ENCODE results near the gene SHB. TPM values are rescaled to one million over a fixed set of nuclear protein-coding genes. Genes with fewer than 3 reads are reported as not detected.

The SHB gene
- total and polyA plus RNA-seq, 2 of the 8 experiments (the other 6 are each of a cell fraction or from before 2014, with no cell fraction given): 4.1 to 12.6 TPM

GRCh38 chr9:38073882-38074281, 4.9 kb upstream of the SHB start:
- Histone ChIP-seq H3K9me3 (ENCODE audit: insufficient read depth in 2 of 2, low read depth in 1 of 2, low read length in 1 of 2) (peaks cover 0 to 3% of the 10 kb centered on the region in 2 experiments; a peak in 1 of 4 replicates), H3K18ac (ENCODE audit: extremely low read depth, low read length) (no peak overlapping the region), H3K23ac (ENCODE audit: insufficient read length) (no peak overlapping the region), H3K4me3 (ENCODE audit: extremely low read depth in 1 of 4, insufficient read depth in 2 of 4, low read depth in 3 of 4, low read length in 4 of 4) (no peak overlapping the region), H3K23me2 (ENCODE audit: low read depth, low read length) (peaks cover 4% of the 10 kb centered on the region; the same call in 1 of the 2 replicates), H2AK5ac (ENCODE audit: low read depth, low read length) (no peak overlapping the region), H3K79me2 (ENCODE audit: control insufficient read depth in 1 of 2, insufficient read depth in 2 of 2, low read length in 2 of 2) (no peaks in the 10 kb centered on the region), H3K14ac (ENCODE audit: insufficient read length) (no peak overlapping the region), H3K56ac (replicated peaks; ENCODE audit: insufficient read length, low read depth, low read length) (no peak overlapping the region), H2BK5ac (ENCODE audit: low read depth, low read length) (no peak overlapping the region), H4K5ac (ENCODE audit: insufficient read length, low read depth, low read length) (no peak overlapping the region), H2BK20ac (ENCODE audit: low read length) (no peak overlapping the region), H3K27ac (ENCODE audit: low read depth, low read length) (no peak overlapping the region), H3K4me2 (ENCODE audit: insufficient read depth in 1 of 2, low read depth in 2 of 2, low read length in 2 of 2) (no peak overlapping the region), H3K27me3 (replicated peaks in 1 of 4; ENCODE audit: control insufficient read depth in 3 of 4, extremely low read depth in 1 of 4, insufficient read depth in 3 of 4, low read length in 3 of 4) (no peaks in the 10 kb centered on the region), H3K36me3 (ENCODE audit: control insufficient read depth in 2 of 4, insufficient read depth in 4 of 4, low read length in 3 of 4) (no peaks in the 10 kb centered on the region), H2BK12ac (ENCODE audit: low read depth, low read length) (no peak overlapping the region), H4K8ac (ENCODE audit: extremely low read depth, insufficient read depth, low read length) (no peak overlapping the region), H3K9ac (replicated peaks in 1 of 4; ENCODE audit: extremely low read depth in 1 of 4, low read depth in 3 of 4, low read length in 3 of 4) (no peak overlapping the region), H2BK120ac (replicated peaks; ENCODE audit: low read depth, low read length) (no peak overlapping the region), H3K4me1 (replicated peaks in 1 of 4; ENCODE audit: control insufficient read depth in 3 of 4, insufficient read depth in 4 of 4, low read length in 3 of 4) (no peaks in the 10 kb centered on the region; a peak in 1 of 7 replicates), H4K20me1 (replicated peaks in 1 of 2; ENCODE audit: control insufficient read depth in 1 of 2, insufficient read depth in 2 of 2, low read length in 2 of 2) (no peaks in the 10 kb centered on the region), H4K91ac (replicated peaks; ENCODE audit: insufficient read length, low read length) (no peak overlapping the region), H3K79me1 (ENCODE audit: low read depth, low read length) (no peaks in the 10 kb centered on the region), H3K4ac (replicated peaks; ENCODE audit: insufficient read length, low read depth, low read length) (no peak overlapping the region), H2BK15ac (ENCODE audit: low read length) (0 out of 2 replicates have a peak overlapping the region, but pooled peaks have one; percentile 83), H2AFZ (ENCODE audit: low read length) (no peak overlapping the region)
- POLR2A ChIA-PET (ENCODE audit: partially characterized antibody): interaction anchor here (1.2 kb wide), 1 partner anchor 10 kb away, joined by 3 read pairs; no protein-coding TSS in a partner anchor
- DNase-seq (ENCODE audit: low read depth in 1 of 2, low spot score in 2 of 2): no peak
- CTCF ChIA-PET (ENCODE audit: partially characterized antibody): no interaction called here
- 91% methylated on average over 3 of the region's 3 CpGs; no CpG with 5 or more reads in 1 of the 2 experiments for WGBS, 2 experiments (ENCODE audit: extremely low coverage in 1 of 2, insufficient coverage in 1 of 2, insufficient read length in 1 of 2, insufficient replicate concordance in 2 of 2, low coverage in 1 of 2, low lambda C conversion rate in 2 of 2, missing lambda C conversion rate in 1 of 2)
- FAIRE-seq: no peak
- TF ChIP-seq HDAC2 (IDR thresholded peaks at IDR 0.05; ENCODE audit: borderline replicate concordance in 1 of 2, low read depth in 2 of 2, low read length in 2 of 2) (no peak), ATF2 (IDR thresholded peaks at IDR 0.05; ENCODE audit: low read length) (no peak), YY1 (IDR thresholded peaks at IDR 0.05; ENCODE audit: low read depth, low read length) (no peak), KDM1A (IDR thresholded peaks at IDR 0.05; ENCODE audit: borderline replicate concordance, low read length) (no peak), TAF1 (IDR thresholded peaks at IDR 0.05; ENCODE audit: low read depth, low read length) (no peak), CEBPB (IDR thresholded peaks at IDR 0.05; ENCODE audit: low read depth, low read length) (no peak), ATF3 (IDR thresholded peaks at IDR 0.05; ENCODE audit: insufficient read depth, low read depth, low read length) (no peak), POU5F1 (IDR thresholded peaks at IDR 0.05; ENCODE audit: low read depth, low read length) (no peak), CTCF (IDR thresholded peaks at IDR 0.05; ENCODE audit: control extremely low read depth in 1 of 3, insufficient read depth in 1 of 3, low read depth in 1 of 3, low read length in 3 of 3) (no peak)
